Duodenal mucosa (tissue), 2 donors: ENCODE results near the gene SEC31A.
"Not testable (repeated sequence)": the region's sequence is repeated elsewhere in the genome, so short reads cannot be mapped to it uniquely, and the experiment has no call there.

Source experiments
- H3K27ac ChIP-seq: one replicate; pipeline ENCODE4 v1.7.0; 2013; ENCODE audit warnings: low read depth, low read length
- H3K27me3 ChIP-seq, 2 donors: one replicate each; pipeline ENCODE4 v1.7.0; 2013; ENCODE audit warnings: low read length in 2 of 2, control low read depth in 1 of 2; ENCODE audit not compliant: insufficient read depth in 2 of 2, control insufficient read depth in 1 of 2
- H3K36me3 ChIP-seq, 2 donors: one replicate each; pipeline ENCODE4 v1.7.0; 2013; ENCODE audit warnings: low read length in 2 of 2, control low read depth in 1 of 2; ENCODE audit not compliant: insufficient read depth in 2 of 2, control insufficient read depth in 1 of 2
- H3K4me1 ChIP-seq, 2 donors: one replicate each; pipeline ENCODE4 v1.7.0; 2013; ENCODE audit warnings: low read length in 2 of 2, control low read depth in 1 of 2; ENCODE audit not compliant: insufficient read depth in 2 of 2, control insufficient read depth in 1 of 2
- H3K4me3 ChIP-seq, 2 donors: one replicate each; pipeline ENCODE4 v1.7.0; 2013; ENCODE audit warnings: low read length in 2 of 2, low read depth in 1 of 2
- H3K9ac ChIP-seq, 2 donors: one replicate each; pipeline ENCODE4 v1.7.0; 2013; ENCODE audit warnings: low read length in 2 of 2, low read depth in 1 of 2
- H3K9me3 ChIP-seq, 2 donors: one replicate each; pipeline ENCODE4 v1.7.0; 2013; ENCODE audit warnings: low read length in 2 of 2, control low read depth in 1 of 2; ENCODE audit not compliant: control insufficient read depth in 1 of 2

SEC31A gene

DNA sequence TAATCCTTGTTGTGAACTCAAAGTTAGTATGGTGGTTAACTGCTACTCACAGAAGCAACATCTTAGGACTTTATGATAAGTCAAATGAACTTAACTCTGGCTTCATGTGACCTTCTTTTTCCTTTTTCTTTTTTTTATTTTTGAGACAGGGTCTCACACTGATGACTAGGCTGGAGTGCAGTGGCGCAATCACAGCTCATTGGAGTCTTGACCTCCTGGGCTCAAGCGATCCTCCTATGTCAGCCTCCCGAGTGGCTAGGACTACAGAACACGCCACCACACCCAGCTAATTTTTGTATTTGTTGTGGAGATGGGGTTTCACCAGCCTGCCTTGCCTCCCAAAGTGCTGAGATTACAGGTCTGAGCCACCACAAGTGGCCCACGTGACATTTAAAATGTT lies 22.4 kb downstream of the SEC31A start:
- Histone ChIP-seq H3K4me1 (no peaks in the 10 kb centered on the region), H3K36me3 (peaks cover 12 to 83% of the 10 kb centered on the region in 2 donors), H3K9me3 (no peaks in the 10 kb centered on the region), H3K27me3 (no peaks in the 10 kb centered on the region), H3K4me3 (no peak overlapping the region), H3K9ac (no peak overlapping the region), H3K27ac (no peak overlapping the region)

DNA sequence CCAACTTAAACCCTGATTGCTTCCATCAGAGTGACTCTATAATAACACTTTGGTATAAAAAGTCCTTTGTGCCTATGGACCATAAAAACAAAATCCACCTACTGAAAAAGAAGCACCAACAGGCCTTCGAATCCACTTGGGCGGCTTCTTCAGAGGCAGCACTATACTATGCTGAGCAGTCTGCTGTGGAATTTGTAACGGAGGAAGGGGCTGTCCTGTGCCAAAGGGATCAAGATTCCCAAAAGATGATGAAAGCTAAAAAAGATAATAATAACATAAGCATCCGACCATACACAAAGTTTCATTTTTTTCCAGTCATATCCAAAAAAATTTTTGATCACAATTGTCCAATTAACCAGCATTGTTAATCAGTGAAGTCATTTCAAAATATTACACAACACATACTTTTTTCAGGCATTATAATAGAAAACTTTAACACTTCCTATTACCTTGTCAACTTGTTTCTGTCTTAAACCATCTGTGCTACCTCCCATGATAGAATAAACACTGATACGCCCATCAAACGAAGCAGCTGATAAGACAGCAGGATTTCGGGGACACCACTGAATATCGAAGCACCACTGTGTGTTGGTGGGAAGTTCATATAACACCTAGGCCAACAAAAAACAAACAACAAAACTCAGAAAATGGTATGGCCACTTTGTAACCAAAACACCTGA lies 24.1 kb downstream of the SEC31A start:
- Histone ChIP-seq H3K9ac (no peak overlapping the region), H3K9me3 (no peaks in the 10 kb centered on the region), H3K4me1 (no peaks in the 10 kb centered on the region), H3K27ac (no peak overlapping the region), H3K27me3 (no peaks in the 10 kb centered on the region), H3K36me3 (peaks cover 19 to 78% of the 10 kb centered on the region in 2 donors), H3K4me3 (no peak overlapping the region)

DNA sequence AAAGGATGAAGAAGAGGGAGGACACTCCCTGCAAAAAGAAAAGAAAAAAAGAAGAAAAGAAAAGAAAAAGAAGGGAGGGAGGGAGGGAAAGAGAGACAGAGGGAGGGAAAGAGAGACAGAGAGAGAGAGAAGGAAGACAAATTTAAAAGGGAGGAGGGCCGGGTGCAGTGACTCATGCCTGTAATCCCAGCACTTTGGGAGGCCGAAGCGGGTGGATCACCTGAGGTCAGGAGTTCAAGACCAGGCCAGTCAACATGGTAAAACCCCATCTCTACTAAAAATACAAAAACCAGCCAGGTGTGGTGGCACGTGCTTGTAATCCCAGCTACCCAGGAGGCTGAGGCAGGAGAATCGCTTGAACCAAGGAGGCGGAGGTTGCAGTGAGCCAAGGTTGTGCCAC lies 24.9 kb downstream of the SEC31A start:
- H3K27me3 ChIP-seq, H3K4me3 ChIP-seq, H3K27ac ChIP-seq, H3K9me3 ChIP-seq, H3K4me1 ChIP-seq, H3K9ac ChIP-seq: not testable (repeated sequence)
- peaks cover 19 to 76% of the 10 kb centered on the region in 2 donors for H3K36me3 ChIP-seq

DNA sequence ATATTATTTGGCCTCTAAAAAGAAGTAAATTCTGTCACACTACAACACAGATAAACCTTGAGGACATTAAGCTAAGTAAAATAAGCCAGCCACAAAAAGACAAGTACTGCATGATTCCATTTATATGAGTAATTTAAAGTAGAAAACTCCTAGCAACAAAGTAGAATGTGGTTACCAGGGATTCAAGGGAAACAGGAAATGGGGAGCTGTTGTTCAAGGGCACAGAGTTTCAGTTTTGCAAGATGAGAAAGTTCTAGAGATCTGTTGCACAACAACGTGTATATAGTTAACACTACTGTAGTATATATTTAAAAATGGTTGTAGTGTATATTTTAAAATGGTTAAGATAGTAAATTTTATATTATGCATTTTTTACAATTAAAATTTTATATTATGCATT lies 25.4 kb downstream of the SEC31A start:
- no peak overlapping the region for H3K27ac ChIP-seq
- peaks cover 15 to 72% of the 10 kb centered on the region in 2 donors for H3K36me3 ChIP-seq
- H3K4me3 ChIP-seq: no peak overlapping the region
- no peaks in the 10 kb centered on the region for H3K27me3 ChIP-seq
- no peak overlapping the region for H3K9ac ChIP-seq
- H3K9me3 ChIP-seq: no peaks in the 10 kb centered on the region
- no peaks in the 10 kb centered on the region for H3K4me1 ChIP-seq

DNA sequence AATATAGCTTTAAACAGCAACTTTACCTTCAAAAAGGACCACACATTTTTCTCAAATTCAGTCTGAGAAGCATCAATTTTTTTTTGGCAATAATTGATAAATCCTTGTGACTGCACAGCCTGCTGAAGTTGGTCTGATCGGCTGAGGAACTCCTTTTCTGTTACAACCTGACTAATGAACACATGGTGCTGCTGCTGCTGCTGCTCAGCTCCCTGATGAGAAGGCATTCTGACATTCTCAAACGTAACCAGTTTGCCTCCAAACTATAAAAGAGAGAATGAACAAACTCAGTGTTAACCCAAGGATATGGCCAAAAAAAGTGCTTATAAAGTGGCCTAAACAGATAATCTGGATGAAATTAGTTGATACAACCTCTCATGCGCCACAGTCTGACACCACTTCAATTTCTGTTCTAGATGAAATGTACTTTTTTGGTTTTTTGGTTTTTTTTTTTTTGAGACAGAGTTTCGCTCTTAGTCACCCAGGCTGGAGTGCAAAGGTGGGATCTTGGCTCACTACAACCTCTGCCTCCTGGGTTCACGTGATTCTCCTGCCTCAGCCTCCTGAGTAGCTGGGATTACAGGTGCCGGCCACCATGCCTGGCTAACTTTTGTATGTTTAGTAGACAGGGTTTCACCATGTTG lies 26.5 kb downstream of the SEC31A start:
- H3K36me3 ChIP-seq: peaks cover 10 to 69% of the 10 kb centered on the region in 2 donors

DNA sequence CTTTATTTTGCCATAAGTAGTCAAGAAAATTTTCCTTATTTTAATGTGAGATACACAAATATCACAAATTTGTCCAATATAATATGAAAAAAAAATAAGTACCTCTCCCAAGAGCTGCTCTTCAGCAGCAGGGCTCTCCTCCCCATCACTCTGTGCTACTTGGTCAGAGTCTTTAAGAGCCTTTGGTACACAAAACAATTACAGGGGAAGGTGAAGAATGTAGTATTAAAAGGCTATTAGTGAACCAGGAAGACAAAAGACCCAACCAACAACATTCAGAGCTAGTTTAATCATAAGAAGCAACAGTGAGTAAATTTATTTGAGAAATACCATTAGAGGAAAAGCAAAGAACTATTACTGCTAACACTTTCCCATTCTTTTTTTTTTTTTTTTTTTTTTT lies 29.4 kb downstream of the SEC31A start:
- no peak overlapping the region for H3K27ac ChIP-seq
- H3K4me1 ChIP-seq: no peaks in the 10 kb centered on the region
- H3K27me3 ChIP-seq: no peaks in the 10 kb centered on the region
- H3K9me3 ChIP-seq: no peaks in the 10 kb centered on the region
- peaks cover 21 to 63% of the 10 kb centered on the region in 2 donors for H3K36me3 ChIP-seq
- no peak overlapping the region for H3K9ac ChIP-seq
- no peak overlapping the region for H3K4me3 ChIP-seq

More for the DNA sequence above, 26.5 kb downstream of the SEC31A start:
- Histone ChIP-seq H3K9me3 (no peaks in the 10 kb centered on the region), H3K4me1 (no peaks in the 10 kb centered on the region), H3K27ac (no peak overlapping the region), H3K27me3 (no peaks in the 10 kb centered on the region), H3K4me3 (no peak overlapping the region), H3K9ac (no peak overlapping the region)

DNA sequence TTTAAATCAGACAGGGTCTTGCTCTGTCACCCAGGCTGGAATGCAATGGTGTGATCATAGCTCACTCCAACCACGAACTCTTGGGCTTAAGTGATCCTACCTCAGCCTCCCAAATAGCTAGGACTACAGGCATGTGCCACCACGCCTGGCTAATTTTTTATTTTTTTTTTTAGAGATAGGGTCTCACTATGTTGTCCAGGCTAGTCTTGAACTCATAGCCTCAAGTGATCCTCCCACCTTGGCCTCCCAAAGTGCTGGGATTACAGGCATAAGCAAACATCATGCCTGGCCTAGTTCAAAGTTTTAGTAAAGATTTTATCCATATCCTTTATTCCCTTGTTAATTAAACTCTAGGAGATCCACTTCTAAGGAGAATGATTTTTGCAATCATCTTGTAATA lies 30.5 kb downstream of the SEC31A start:
- H3K4me3 ChIP-seq, H3K4me1 ChIP-seq, H3K27me3 ChIP-seq, H3K9me3 ChIP-seq, H3K27ac ChIP-seq, H3K9ac ChIP-seq: not testable (repeated sequence)
- peaks cover 21 to 57% of the 10 kb centered on the region in 2 donors for H3K36me3 ChIP-seq

DNA sequence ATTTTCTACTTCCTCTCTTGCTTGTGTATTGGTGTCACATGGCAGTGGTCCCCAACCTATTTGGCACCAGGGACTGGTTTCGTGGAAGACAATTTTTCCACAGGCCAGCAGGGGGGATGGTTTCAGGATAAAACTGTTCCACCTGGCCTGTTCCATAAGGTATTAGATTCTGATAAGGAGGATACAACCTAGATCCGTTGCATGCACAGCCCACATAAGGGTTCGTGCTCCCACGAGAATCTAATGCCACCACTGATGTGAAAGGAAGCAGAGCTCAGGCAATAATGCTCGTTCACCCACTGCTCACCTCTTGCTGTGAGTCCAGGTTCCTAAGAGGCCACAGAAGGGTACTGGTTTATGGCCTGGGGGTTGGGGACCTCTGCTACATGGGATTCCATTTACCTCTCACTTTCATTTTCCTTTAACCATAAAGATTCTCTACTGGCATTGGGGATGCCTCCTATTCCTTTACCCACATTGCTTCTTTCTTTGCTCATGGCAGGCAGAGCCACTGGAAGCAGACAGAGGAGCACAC lies 38.1 kb downstream of the SEC31A start:
- no peaks in the 10 kb centered on the region for H3K9me3 ChIP-seq
- no peaks in the 10 kb centered on the region for H3K4me1 ChIP-seq
- peaks cover 58 to 87% of the 10 kb centered on the region in 2 donors for H3K36me3 ChIP-seq
- no peaks in the 10 kb centered on the region for H3K27me3 ChIP-seq
- no peak overlapping the region for H3K27ac ChIP-seq
- H3K4me3 ChIP-seq: no peak overlapping the region
- H3K9ac ChIP-seq: no peak overlapping the region

DNA sequence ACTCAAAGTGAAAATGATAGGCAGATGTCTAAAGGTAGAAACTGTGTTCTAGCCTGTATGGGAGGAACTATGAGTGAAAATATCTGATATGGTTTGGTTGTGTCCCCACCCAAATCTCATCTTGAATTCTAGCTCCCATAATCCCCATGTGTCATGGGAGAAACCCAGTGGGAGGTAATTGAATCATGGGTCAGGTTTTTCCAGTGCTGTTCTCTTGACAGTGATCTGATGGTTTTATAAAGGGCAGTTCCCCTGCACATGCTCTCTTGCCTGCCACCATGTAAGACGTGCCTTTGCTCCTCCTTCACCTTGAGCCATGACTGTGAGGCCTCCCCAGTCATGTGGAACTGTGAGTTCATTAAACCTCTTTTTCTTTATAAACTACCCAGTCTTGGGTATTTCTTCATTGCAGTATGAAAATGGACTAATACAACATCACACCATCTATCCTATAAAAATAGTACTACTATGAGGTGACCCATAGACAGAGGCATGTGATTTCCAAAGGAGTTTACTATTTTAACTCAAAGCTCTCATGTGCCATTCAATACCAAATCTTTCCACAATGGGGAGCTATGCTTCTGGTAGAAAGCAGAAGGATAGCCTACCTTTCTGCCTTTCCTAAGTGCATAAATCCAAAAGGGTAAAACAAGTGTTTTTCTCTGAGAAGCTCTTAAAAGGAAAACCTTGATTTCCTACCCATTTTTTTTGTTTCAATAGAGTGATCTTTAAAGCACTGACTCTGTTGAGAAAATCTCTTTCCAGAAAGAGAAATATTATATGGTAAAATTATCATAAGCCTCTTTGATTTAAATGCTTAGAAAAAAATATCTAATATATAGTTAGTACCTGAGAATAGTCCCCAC lies 38.8 kb downstream of the SEC31A start:
- no peaks in the 10 kb centered on the region for H3K9me3 ChIP-seq
- H3K4me3 ChIP-seq: no peak overlapping the region
- H3K36me3 ChIP-seq: peaks cover 56 to 86% of the 10 kb centered on the region in 2 donors
- H3K9ac ChIP-seq: no peak overlapping the region
- no peaks in the 10 kb centered on the region for H3K4me1 ChIP-seq
- H3K27me3 ChIP-seq: no peaks in the 10 kb centered on the region
- no peak overlapping the region for H3K27ac ChIP-seq

DNA sequence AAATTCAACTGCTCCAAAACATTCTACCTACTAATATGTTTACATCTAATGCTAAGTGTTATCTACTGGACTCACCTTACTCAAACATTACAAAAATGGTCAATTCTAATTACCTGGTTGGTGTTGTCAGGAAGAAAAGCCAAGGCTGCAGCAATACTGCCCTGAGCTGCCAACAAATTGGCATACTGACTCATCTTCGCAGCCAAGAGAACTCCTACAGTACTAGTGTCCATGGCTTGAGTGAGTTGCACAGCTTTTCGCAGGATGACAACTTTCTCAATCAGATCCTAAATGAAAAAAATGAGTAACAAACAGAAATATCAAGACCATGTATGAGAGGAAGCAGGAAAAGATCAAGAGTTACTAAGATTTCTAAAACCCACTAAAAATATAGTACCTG lies 39.6 kb downstream of the SEC31A start:
- Histone ChIP-seq H3K27me3 (no peaks in the 10 kb centered on the region), H3K4me3 (no peak overlapping the region), H3K9ac (no peak overlapping the region), H3K4me1 (no peaks in the 10 kb centered on the region), H3K36me3 (peaks cover 54 to 84% of the 10 kb centered on the region in 2 donors), H3K27ac (no peak overlapping the region), H3K9me3 (no peaks in the 10 kb centered on the region)
